Cerebellar nuclear complex (tissue), 1 donor: ENCODE measurements around the gene REV3L.
"Not testable (repeated sequence)": the region's sequence is repeated elsewhere in the genome, so short reads cannot be mapped to it uniquely, and the experiment has no call there.

Experiments
- DNase-seq, 2 experiments: peaks; one replicate each; lab custom pipeline; 2025; lab: John Stamatoyannopoulos, UW

Gene REV3L

DNA sequence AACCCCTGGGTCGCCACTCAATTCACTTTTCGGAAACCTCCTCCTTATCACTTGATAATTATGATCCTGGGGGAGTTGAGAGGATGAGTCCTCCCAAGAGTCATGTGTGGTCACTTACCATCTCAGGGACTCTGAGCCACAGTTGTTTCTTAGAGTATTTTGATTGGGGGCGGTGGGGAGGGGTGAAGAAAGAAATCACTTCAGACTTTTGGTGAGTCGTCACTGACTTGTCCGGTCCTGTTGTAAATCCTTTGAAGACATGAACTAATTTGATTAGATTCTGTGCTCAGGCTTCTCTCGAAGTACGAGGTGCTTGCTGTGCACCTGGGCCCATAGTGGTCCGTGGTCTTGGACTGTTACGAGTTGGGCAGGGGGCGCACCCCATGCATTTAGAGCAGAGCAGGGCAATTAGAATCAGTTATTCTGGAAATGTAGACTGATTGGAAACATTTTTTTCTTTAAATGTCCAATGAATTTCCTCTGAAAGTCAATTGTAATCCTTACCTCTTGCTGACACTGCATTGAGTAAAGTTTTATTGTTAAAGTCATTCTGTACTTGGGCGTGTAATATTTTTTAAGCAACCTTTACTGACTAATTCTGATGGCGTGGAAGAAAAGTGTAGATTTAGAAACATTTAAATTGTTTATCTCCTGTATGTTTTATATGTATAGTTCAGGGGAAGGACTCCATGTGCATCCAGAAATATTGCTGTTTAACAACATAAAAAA, 222.3 kb downstream of the REV3L start:
- no peak for DNase-seq

DNA sequence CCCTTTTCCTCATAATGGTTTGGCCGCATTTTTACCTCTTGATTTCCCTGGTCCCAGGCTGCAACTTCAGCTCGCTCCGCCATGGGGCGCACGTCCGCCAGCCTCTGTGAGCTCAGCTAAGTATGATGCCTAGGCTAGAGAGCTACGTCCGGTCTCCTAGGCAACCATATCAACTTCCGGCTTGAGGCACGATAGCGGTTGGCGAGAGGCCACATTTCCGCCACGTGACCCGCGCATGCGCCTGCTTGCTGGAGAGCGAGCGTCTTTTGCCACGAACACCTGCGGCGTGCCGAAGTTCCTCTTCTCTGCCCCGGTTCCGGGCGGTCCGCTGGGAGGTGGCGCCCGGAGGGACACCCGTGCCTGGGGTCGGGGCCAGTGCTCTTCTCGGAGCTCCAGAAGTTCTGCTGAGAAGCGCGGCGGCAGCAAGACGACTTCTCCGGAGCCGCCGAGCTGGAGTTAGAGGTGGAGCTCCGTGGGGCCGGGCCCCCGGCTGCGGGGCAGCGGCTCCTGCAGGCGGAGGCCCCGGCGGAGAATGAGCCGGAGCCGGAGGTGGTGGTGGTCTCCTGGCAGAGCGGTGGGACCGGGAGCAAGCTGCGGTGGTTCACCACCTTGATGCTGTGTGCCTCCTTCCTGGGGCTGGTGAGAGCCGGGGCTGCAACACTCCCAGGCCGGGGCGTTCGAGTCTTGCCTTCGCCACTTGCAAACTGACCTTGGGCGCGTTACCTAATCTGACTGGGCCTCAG, 223.8 kb downstream of the REV3L start:
- peak; percentile 81 to 95 for DNase-seq

- no peak for DNase-seq
These were observed 224.4 kb downstream of the REV3L start for GRCh38 chr6:111258615-111259088.

- DNase-seq = no peak
These were observed 225.0 kb downstream of the REV3L start for GRCh38 chr6:111258010-111258409.

GRCh38 chr6:111256646-111257045, 226.4 kb downstream of the REV3L start:
- no peak for DNase-seq

DNA sequence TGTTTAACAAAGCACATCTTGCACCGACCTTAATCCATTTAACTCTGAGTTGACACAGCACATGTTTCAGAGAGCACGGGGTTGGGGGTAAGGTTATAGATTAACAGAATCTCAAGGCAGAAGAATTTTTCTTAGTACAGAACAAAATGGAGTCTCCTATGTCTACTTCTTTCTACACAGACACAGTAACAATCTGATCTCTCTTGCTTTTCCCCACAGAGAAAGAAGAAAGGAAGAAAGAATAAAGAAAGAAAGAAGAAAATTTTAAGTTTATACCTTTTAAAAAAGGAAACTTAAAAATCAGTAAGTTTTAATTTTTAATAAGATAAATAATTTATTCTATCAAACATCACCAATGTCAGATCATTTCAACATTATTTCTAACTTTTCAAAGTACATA, 227.2 kb downstream of the REV3L start:
- not testable (repeated sequence) for DNase-seq

DNA sequence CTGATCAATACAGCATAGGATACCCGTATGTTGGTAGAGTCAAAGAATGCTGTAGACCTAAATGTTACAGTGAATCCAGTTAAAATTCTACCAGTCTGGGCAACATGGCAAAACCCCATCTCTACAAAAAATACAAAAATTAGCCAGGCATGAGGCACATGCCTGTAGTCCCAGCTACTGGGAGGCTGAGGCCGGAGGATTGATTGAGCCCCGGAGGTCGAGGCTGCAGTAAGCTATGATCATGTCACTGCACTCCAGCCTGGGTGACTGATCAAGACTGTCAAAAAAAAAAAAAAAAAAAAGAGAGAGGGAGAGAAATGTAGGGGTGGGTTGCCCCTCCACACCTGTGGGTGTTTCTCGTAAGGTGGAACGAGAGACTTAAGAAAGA, 228.2 kb downstream of the REV3L start:
- no peak for DNase-seq

- no peak for DNase-seq
These were observed 228.8 kb downstream of the REV3L start for GRCh38 chr6:111254004-111254778.

- no peak for DNase-seq
These were observed 230.3 kb downstream of the REV3L start for GRCh38 chr6:111252726-111253125.

GRCh38 chr6:111250791-111251354, 232.1 kb downstream of the REV3L start:
- no peak for DNase-seq
